IMR-90 (cell line): ENCODE results near the gene SLC25A28. TPM values are rescaled to one million over a fixed set of nuclear protein-coding genes. Genes with fewer than 3 reads are reported as not detected.

Experiments
- ATAC-seq: fragments of 200-7000 bp; cut with Tn5 transposase; 2 replicates; pipeline ENCODE4 v1.9.1; 2020; ENCODE audit warnings: low read depth, mild to moderate bottlenecking, moderate library complexity
- BruUV-seq: library from RNA; stranded (reverse); fragments of 400-500 nt; replicated peaks from 2 replicates; lab custom pipeline; 2021; lab: Mats Ljungman, UMichigan
- CTCF ChIA-PET: fragments of 300-600 bp; formaldehyde crosslinking; extraction: SDS; loops from one replicate; lab custom pipeline; 2021; ENCODE audit warnings: antibody characterized with exemption; lab: Yijun Ruan, JAX
- POLR2A ChIA-PET: fragments of 300-600 bp; sonication (Branson Sonifier 250); formaldehyde crosslinking; loops from one replicate; lab custom pipeline; 2022; ENCODE audit warnings: antibody characterized with exemption; ENCODE audit not compliant: unreplicated experiment; lab: Charles Lee
- DNase-seq: peaks from one replicate; pipeline ENCODE4 v3.0.0; 2013
- H2AFZ ChIP-seq: replicated peaks from 2 replicates; pipeline ENCODE3; 2013; ENCODE audit warnings: low read length, mild to moderate bottlenecking; ENCODE audit not compliant: poor library complexity
- H2AK5ac ChIP-seq: 2 replicates; pipeline ENCODE4 v1.6.1; 2013; ENCODE audit warnings: low read depth, low read length, inconsistent platforms
- H2AK9ac ChIP-seq: replicated peaks from 2 replicates; pipeline ENCODE3; 2013; ENCODE audit warnings: mild to moderate bottlenecking, low read depth, low read length, moderate library complexity; ENCODE audit not compliant: poor library complexity
- H2BK120ac ChIP-seq: 2 replicates; pipeline ENCODE4 v1.6.1; 2013; ENCODE audit warnings: low read depth, low read length, inconsistent platforms
- H2BK15ac ChIP-seq: 3 replicates; pipeline ENCODE4 v1.6.1; 2013; ENCODE audit warnings: low read depth, low read length, inconsistent platforms
- H2BK20ac ChIP-seq: 2 replicates; pipeline ENCODE4 v1.6.1; 2013; ENCODE audit warnings: low read depth, mild to moderate bottlenecking, inconsistent platforms, low read length, moderate library complexity
- H2BK5ac ChIP-seq: 2 replicates; pipeline ENCODE4 v1.6.1; 2013; ENCODE audit warnings: mild to moderate bottlenecking, low read depth, low read length, inconsistent platforms; ENCODE audit not compliant: poor library complexity, severe bottlenecking
- H3K14ac ChIP-seq: replicated peaks from 2 replicates; pipeline ENCODE4 v1.6.1; 2013; ENCODE audit warnings: low read depth, low read length, inconsistent platforms
- H3K18ac ChIP-seq: 2 replicates; pipeline ENCODE4 v1.6.1; 2013; ENCODE audit warnings: low read depth, low read length, control low read depth
- H3K23ac ChIP-seq: 2 replicates; pipeline ENCODE4 v1.6.1; 2013; ENCODE audit warnings: low read depth, low read length, inconsistent platforms
- H3K27ac ChIP-seq: 2 replicates; pipeline ENCODE4 v1.5.1; 2013; ENCODE audit warnings: mild to moderate bottlenecking, control low read depth, low read length; ENCODE audit not compliant: insufficient read depth
- H3K27me3 ChIP-seq: 2 replicates; pipeline ENCODE4 v1.6.1; 2013; ENCODE audit warnings: low read length; ENCODE audit not compliant: control insufficient read depth, insufficient read depth
- H3K36me3 ChIP-seq: 2 replicates; pipeline ENCODE4 v1.6.1; 2013; ENCODE audit warnings: low read length, mixed read lengths; ENCODE audit not compliant: control insufficient read depth, insufficient read depth
- H3K4ac ChIP-seq: 2 replicates; pipeline ENCODE4 v1.6.1; 2013; ENCODE audit warnings: low read depth, low read length, inconsistent platforms
- H3K4me1 ChIP-seq: 2 replicates; pipeline ENCODE4 v1.6.1; 2013; ENCODE audit warnings: low read length, mixed read lengths; ENCODE audit not compliant: control insufficient read depth, insufficient read depth
- H3K4me2 ChIP-seq: 2 replicates; pipeline ENCODE4 v1.6.1; 2013; ENCODE audit warnings: low read depth, mild to moderate bottlenecking, control low read depth, low read length, moderate library complexity
- H3K4me3 ChIP-seq: 2 replicates; pipeline ENCODE4 v1.5.1; 2013; ENCODE audit warnings: low read depth, mild to moderate bottlenecking, control low read depth, low read length, moderate library complexity; ENCODE audit not compliant: insufficient read depth
- H3K56ac ChIP-seq: 2 replicates; pipeline ENCODE4 v1.6.1; 2013; ENCODE audit warnings: low read length, inconsistent platforms; ENCODE audit not compliant: insufficient read depth; ENCODE audit errors: extremely low read depth
- H3K79me1 ChIP-seq, 2 experiments: 2 replicates each; pipeline ENCODE4 v1.6.1; 2013; ENCODE audit warnings: low read length in 2 of 2, inconsistent platforms in 1 of 2, low read depth in 1 of 2
- H3K9ac ChIP-seq: 2 replicates; pipeline ENCODE4 v1.6.1; 2013; ENCODE audit warnings: low read depth, low read length, control low read depth
- H3K9me1 ChIP-seq: 2 replicates; pipeline ENCODE4 v1.6.1; 2013; ENCODE audit warnings: low read length, inconsistent platforms; ENCODE audit not compliant: insufficient read depth
- H3K9me3 ChIP-seq: 2 replicates; pipeline ENCODE4 v1.6.1; 2013; ENCODE audit warnings: low read length; ENCODE audit not compliant: control insufficient read depth, insufficient read depth
- H4K20me1 ChIP-seq: 2 replicates; pipeline ENCODE4 v1.6.1; 2013; ENCODE audit warnings: low read length, inconsistent platforms; ENCODE audit not compliant: insufficient read depth
- H4K5ac ChIP-seq: 2 replicates; pipeline ENCODE4 v1.6.1; 2013; ENCODE audit warnings: mild to moderate bottlenecking, low read depth, low read length, control low read depth
- H4K8ac ChIP-seq, 2 experiments: 2 replicates each; pipeline ENCODE4 v1.6.1; 2013; ENCODE audit warnings: low read depth in 2 of 2, low read length in 2 of 2, control low read depth in 1 of 2, inconsistent platforms in 1 of 2
- H4K91ac ChIP-seq: 2 replicates; pipeline ENCODE4 v1.6.1; 2013; ENCODE audit warnings: low read depth, low read length, inconsistent platforms; ENCODE audit not compliant: insufficient read depth
- BHLHE40 ChIP-seq: fragments of 150-350 bp; IDR thresholded peaks from 2 replicates; pipeline ENCODE4 v1.6.1; 2016; ENCODE audit warnings: mild to moderate bottlenecking, low read depth, low read length
- CEBPB ChIP-seq: IDR thresholded peaks from 2 replicates; pipeline ENCODE4 v1.6.1; 2012; ENCODE audit warnings: low read depth, low read length, improper control_type of control experiment
- MAFK ChIP-seq: IDR thresholded peaks from 2 replicates; pipeline ENCODE4 v1.6.1; 2012; ENCODE audit warnings: low read depth, low read length, improper control_type of control experiment
- RCOR1 ChIP-seq: IDR thresholded peaks from 2 replicates; pipeline ENCODE4 v1.6.1; 2012; ENCODE audit warnings: mild to moderate bottlenecking, low read length, improper control_type of control experiment; ENCODE audit not compliant: insufficient replicate concordance
- RFX5 ChIP-seq: IDR thresholded peaks from 2 replicates; pipeline ENCODE4 v1.8.0; 2012; ENCODE audit warnings: low read depth, mild to moderate bottlenecking, low read length, moderate library complexity
- WGBS, 2 experiments: methylation state at CpG; one replicate each; pipeline versions ENCODE4 v1.1.5 to v1.1.7; 2013; ENCODE audit warnings: missing lambda C conversion rate in 2 of 2; ENCODE audit not compliant: insufficient read length in 1 of 2; ENCODE audit errors: extremely low coverage in 2 of 2; 5-methylcytosine and 5-hydroxymethylcytosine counted together
- dilution Hi-C: fragments of 300-500 bp; cut with HindIII; formaldehyde crosslinking; loops from one replicate; pipeline ENCODE4 v1.14.3; 2018; ENCODE audit warnings: low sequenced_read_pairs; ENCODE audit not compliant: unreplicated experiment
- in situ Hi-C: fragments of 300-500 bp; cut with MboI; formaldehyde crosslinking; loops from 3 replicates; pipeline ENCODE4 v1.14.3; 2019; ENCODE audit warnings: low sequenced_read_pairs, inconsistent platforms, mixed read lengths
- intact Hi-C: fragments of 100-400 bp; cut with micrococcal nuclease; formaldehyde crosslinking; loops from 2 replicates; pipeline ENCODE4 v1.10.0; 2022
- polyA plus RNA-seq, 3 experiments: library from polyadenylated mRNA; depleted of rRNA; stranded (reverse); fragments of >200 nt; gene quantifications; 2 replicates each; pipeline ENCODE4 v1.2.3, GENCODE V29; 2012; ENCODE audit warnings: low replicate concordance in 1 of 3
- total RNA-seq: library from RNA; depleted of rRNA; stranded (reverse); fragments of >200 nt; gene quantifications from 2 replicates; pipeline ENCODE4 v1.2.3, GENCODE V29; 2012

Gene SLC25A28
- total and polyA plus RNA-seq, 2 of the 4 experiments (the other 2 are of a cell fraction): 13.1 to 29.8 TPM

DNA sequence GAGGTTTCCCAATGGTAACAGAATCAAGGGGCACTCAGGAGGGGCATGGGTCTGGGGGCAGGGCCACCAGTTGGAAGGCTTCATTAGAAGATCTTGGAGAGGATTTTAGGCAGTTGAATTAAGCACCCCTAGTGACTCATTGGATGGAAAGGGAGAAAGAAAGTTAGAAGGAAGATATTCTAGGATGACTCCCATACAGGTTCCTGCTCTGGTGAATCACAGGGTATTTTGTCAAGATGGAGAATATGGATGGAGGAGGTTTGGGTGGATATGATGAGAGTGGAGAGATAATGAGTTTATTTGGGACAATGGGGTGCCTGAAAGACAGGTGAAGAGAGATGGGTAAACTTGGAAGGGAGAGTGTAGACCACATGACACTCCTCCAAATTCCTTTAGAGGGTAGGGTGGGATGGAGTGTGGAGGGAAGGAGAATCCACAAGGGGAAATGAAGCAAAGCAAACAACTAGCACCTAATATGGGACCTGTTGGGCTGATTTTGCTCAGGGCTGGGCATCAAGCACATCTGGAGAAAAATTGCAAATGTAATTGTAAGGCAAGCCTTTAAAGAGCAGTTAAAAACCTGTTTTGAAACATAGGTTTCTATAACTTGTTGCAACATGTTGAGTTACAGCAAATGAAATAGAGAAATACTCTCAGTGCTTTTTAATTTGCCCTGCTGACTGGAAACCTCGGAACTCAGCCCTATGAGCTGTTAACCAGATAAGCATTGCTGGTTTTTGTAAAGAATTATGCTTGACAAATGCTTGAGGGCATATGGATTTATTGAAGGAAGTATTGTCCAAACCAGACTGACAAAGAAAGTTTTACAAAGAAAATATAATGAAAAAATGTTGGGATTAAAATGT lies 36.2 kb upstream of the SLC25A28 start:
- no peak overlapping the region for H3K4me2 ChIP-seq
- no peak overlapping the region for H3K18ac ChIP-seq
- H3K56ac ChIP-seq: no peak overlapping the region
- no peaks in the 10 kb centered on the region for H3K27me3 ChIP-seq
- in situ Hi-C loops: no loop called here
- peaks cover 5% of the 10 kb centered on the region; the same call in 1 of the 2 replicates for H3K4me1 ChIP-seq
- no TSS peak for BruUV-seq
- no peak overlapping the region for H3K27ac ChIP-seq
- no peak overlapping the region for H2BK120ac ChIP-seq
- no peak overlapping the region for H2BK15ac ChIP-seq
- no CpG with 5 or more reads among the region's 1 CpG for WGBS, 2 experiments
- H3K14ac ChIP-seq: no peak overlapping the region
- no peaks in the 10 kb centered on the region for H3K36me3 ChIP-seq
- H2BK20ac ChIP-seq: no peak overlapping the region
- peaks cover 8 to 25% of the 10 kb centered on the region in 2 experiments; a peak in 3 of 4 replicates for H3K79me1 ChIP-seq
- H3K4me3 ChIP-seq: no peak overlapping the region
- H2AK9ac ChIP-seq: no peak overlapping the region
- peaks cover 6% of the 10 kb centered on the region; the same call in 1 of the 2 replicates for H3K9me1 ChIP-seq
- no peak overlapping the region for H4K8ac ChIP-seq
- H3K4ac ChIP-seq: no peak overlapping the region
- ChIA-PET POLR2A (no interaction called here), CTCF (no interaction called here)
- no peak overlapping the region for H2AK5ac ChIP-seq
- H3K9ac ChIP-seq: no peak overlapping the region
- no peak overlapping the region for H2AFZ ChIP-seq
- H3K9me3 ChIP-seq: no peaks in the 10 kb centered on the region
- dilution Hi-C loops: no loop called here
- no peak for TF ChIP-seq RCOR1
- TF ChIP-seq BHLHE40: no peak
- no peak for TF ChIP-seq MAFK
- no peak for TF ChIP-seq RFX5
- no peak for TF ChIP-seq CEBPB
- H4K5ac ChIP-seq: no peak overlapping the region
- DNase-seq: no peak
- H4K20me1 ChIP-seq: no peaks in the 10 kb centered on the region
- H4K91ac ChIP-seq: no peak overlapping the region
- no peak overlapping the region for H2BK5ac ChIP-seq
- intact Hi-C loops: no loop called here
- no peak overlapping the region for H3K23ac ChIP-seq
- no peak for ATAC-seq
